Right cardiac atrium (tissue), 5 donors: Measurements from ENCODE around the gene ABLIM2. TPM values are rescaled to one million over a fixed set of nuclear protein-coding genes. Genes with fewer than 3 reads are reported as not detected.

Experiments
- ATAC-seq, 2 donors: fragments of 200-7000 bp; cut with Tn5 transposase; one replicate each; pipeline versions ENCODE4 v1.8.0 to v1.9.1; 2020; ENCODE audit warnings: moderate library complexity in 2 of 2, mild to moderate bottlenecking in 1 of 2
- DNase-seq, 3 donors: peaks; one replicate each; pipeline ENCODE4 v3.0.0-alpha.2; 2020
- H3K27ac ChIP-seq: one replicate; pipeline ENCODE4 v1.5.1; 2013; ENCODE audit warnings: mild to moderate bottlenecking, low read length, control low read depth, moderate library complexity
- H3K27me3 ChIP-seq: one replicate; pipeline ENCODE4 v1.6.1; 2013; ENCODE audit not compliant: control insufficient read depth, insufficient read depth
- H3K4me1 ChIP-seq: one replicate; pipeline ENCODE4 v1.6.1; 2013; ENCODE audit warnings: low read length; ENCODE audit not compliant: control insufficient read depth, insufficient read depth
- H3K4me3 ChIP-seq: one replicate; pipeline ENCODE4 v1.5.1; 2013; ENCODE audit warnings: low read length, control low read depth
- H3K9me3 ChIP-seq: one replicate; pipeline ENCODE4 v1.6.1; 2013; ENCODE audit warnings: low read length; ENCODE audit not compliant: control insufficient read depth
- WGBS: extraction: QIAGEN DNeasy Blood & Tissue Kit; methylation state at CpG from one replicate; pipeline ENCODE4 v1.1.7; 2013; 5-methylcytosine and 5-hydroxymethylcytosine counted together
- intact Hi-C, 4 donors: fragments of 100-400 bp; cut with DNase I; formaldehyde crosslinking; loops; one replicate each; pipeline versions ENCODE4 v1.11.0 to v1.14.0; 2022 to 2023
- polyA plus RNA-seq: library from polyadenylated mRNA; stranded (reverse); fragments of 200-250 nt; gene quantifications from one replicate; pipeline ENCODE4 v1.2.3, GENCODE V29; 2013
- total RNA-seq, 4 donors: library from RNA; stranded (reverse); fragmentation: NEBNext Ultra II Directional; extraction: Animal tissue kit (Norgen Biotek cat#: 25700); gene quantifications; one replicate each; pipeline ENCODE4 v1.2.1, GENCODE V29; 2021
- donor health status: healthy with polysubstance abuse.
- donor health status: DM: no; HTN: yes; CAD: no.
- donor health status: DM: no; HTN: no; CAD: no.
- donor health status: DM: no; HTN: yes; CAD: no; lungs with severe emphysema.
- donor health status: DM: yes; HTN: yes; CAD: no.

The ABLIM2 gene
- total and polyA plus RNA-seq, 5 donors, result 4.2 to 17.4 (median 8.9) TPM

DNA sequence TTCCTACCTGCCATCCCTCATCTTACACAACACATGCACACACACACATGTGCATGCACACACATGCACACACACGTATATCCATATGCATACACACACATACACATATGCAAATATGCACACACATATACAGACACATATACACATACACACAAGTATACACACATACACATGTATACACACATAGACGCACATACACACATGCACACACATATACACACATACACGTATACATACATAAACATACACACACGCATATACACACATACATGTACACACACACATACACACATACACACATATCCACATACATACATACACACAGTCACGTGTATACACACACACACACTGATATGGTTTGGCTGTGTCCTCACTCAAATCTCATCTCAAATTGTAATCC is 182.0 kb downstream of the ABLIM2 start:
- ATAC-seq (no peak), DNase-seq (no peak)
- WGBS, result 95% methylated on average over 5 of the region's 5 CpGs
- peaks cover 6% of the 10 kb centered on the region for H3K4me1 ChIP-seq
- H3K27me3 ChIP-seq, result no peaks in the 10 kb centered on the region
- H3K4me3 ChIP-seq, result no peak overlapping the region
- intact Hi-C loops, result no loop called here
- H3K9me3 ChIP-seq, result no peaks in the 10 kb centered on the region
- no peak overlapping the region for H3K27ac ChIP-seq

DNA sequence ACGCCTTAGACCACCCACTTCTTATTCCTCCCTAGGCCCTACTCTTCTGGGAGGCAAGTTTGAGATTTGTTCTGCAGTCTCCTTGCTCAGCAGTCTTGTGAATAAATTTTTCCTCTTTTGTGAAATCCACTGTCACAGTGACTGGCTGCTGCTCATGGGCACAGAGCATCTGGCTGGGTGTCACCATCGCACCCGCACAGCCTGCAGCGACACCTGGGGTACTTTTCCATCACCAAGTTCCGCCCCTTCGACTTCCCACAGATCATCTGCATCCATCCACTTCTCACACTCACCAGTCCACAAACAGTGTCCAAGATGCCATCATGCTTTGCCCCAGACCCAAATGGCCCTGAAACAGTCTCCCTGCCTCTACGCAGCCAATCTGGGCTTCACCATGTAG is 182.6 kb downstream of the ABLIM2 start:
- intact Hi-C loops, result no loop called here
- DNase-seq (no peak), ATAC-seq (no peak)
- no peaks in the 10 kb centered on the region for H3K9me3 ChIP-seq
- peaks cover 6% of the 10 kb centered on the region for H3K4me1 ChIP-seq
- WGBS, result 95% methylated on average over 7 of the region's 7 CpGs
- no peak overlapping the region for H3K4me3 ChIP-seq
- no peak overlapping the region for H3K27ac ChIP-seq
- H3K27me3 ChIP-seq, result no peaks in the 10 kb centered on the region

DNA sequence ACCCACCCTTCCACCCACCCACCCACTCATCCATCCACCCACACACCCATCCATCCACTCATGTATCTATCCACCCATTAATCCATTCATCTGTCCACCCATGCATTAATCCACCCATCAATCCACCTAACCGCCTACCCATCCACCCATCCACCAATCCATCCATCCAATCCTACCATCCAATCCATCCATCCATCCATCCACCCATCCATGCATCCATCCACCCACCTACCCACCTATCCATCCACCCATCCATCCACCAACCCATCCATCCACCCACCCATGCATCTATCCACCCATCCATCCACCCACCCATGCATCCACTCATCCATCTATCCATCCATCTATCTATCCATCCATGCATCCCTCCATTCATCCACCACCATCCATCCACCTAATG is 184.2 kb downstream of the ABLIM2 start:
- no peak overlapping the region for H3K27ac ChIP-seq
- DNase-seq, result no peak
- no peaks in the 10 kb centered on the region for H3K9me3 ChIP-seq
- H3K27me3 ChIP-seq, result no peaks in the 10 kb centered on the region
- H3K4me1 ChIP-seq, result peaks cover 10% of the 10 kb centered on the region
- WGBS, result 100% methylated on average over 1 of the region's 1 CpG
- no peak overlapping the region for H3K4me3 ChIP-seq
- intact Hi-C loops, result no loop called here
- ATAC-seq, result no peak

DNA sequence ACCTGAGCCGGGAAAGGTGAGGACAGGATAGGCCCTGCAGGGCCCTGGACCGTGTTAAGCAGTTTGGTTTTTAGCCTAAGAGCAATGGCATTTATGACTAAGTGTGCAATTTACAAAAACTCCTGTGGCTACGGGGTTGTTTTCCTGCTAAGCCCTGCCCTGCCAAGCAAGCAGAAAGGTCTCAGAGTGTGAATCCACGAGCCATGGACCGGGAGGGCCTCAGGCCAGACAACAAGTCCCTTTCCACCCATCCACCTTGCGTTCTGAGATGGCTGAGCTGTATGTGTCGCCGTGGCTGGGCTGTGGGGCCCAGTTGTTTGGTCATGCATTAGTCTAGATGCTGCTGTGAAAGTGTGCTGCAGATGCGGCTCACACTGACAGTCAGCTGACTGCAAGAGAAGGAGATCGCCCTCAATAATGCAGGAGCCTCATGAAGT is 185.1 kb downstream of the ABLIM2 start:
- WGBS, result 73% methylated on average over 10 of the region's 10 CpGs
- Histone ChIP-seq H3K27ac (no peak overlapping the region), H3K4me1 (peaks cover 6% of the 10 kb centered on the region), H3K27me3 (no peaks in the 10 kb centered on the region), H3K9me3 (no peaks in the 10 kb centered on the region), H3K4me3 (no peak overlapping the region)
- intact Hi-C loops, result no loop called here
- ATAC-seq (no peak), DNase-seq (no peak)

DNA sequence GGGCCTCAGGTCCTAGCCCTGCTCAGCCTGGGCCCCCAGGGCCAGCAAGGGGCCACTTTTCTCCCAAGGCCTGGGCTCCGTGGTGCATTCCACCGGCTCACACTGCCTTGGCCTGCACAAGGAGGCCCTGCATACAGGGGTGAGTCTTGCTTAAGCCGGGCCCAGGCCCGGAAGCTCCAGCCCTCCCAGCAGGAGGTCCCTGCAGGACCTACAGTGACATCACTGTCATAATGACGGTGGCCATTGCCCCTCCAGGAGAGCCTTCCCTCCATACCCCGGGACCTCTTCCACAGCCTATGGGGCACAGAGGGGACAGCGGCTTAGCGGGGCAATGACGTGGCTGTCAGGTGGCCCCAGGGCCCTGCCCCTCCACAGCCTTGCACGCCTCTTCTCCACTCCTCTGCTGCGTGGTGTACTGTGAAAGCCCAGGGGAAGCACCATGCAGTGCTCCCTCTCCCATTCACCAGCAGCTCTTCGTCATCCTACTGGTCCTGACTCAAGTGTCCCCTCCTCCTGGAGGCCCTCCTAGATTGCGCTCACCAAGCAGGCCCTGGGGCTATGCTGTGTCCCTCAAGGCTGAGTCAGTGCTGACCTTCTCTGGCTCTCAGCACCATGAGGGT is 186.6 kb downstream of the ABLIM2 start:
- Histone ChIP-seq H3K9me3 (no peaks in the 10 kb centered on the region), H3K27me3 (no peaks in the 10 kb centered on the region), H3K27ac (no peak overlapping the region), H3K4me1 (peaks cover 15% of the 10 kb centered on the region), H3K4me3 (no peak overlapping the region)
- DNase-seq (peak in 1 of 3 donors; percentile 58), ATAC-seq (no peak)
- intact Hi-C loops, result no loop called here
- WGBS, result 91% methylated on average over 13 of the region's 13 CpGs

DNA sequence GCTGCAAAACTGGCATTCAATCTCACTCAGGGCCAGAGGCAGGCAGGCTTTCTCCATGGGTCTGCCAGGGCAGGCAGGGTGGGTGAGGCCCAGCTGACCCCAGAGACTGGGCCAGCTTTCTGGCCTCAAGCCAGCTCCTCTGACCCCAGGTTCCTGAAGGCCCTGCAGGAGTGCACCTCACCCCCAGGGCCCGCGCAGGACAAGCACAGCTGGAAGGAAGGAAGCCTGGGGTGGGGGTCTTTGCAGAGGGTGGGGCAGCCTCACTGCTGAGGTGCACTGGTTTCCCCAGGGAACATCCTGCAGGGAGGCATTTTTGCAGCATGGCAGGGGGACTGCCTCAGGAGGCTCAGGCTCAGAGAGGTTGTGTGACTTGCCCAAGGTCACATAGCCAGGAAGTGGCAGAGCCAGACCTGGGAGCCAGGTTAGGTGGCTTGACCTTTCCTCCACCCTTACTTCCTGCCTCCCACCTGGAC is 187.4 kb downstream of the ABLIM2 start:
- intact Hi-C loops, result no loop called here
- ATAC-seq (no peak), DNase-seq (peak in 1 of 3 donors; percentile 66)
- Histone ChIP-seq H3K27me3 (no peaks in the 10 kb centered on the region), H3K4me3 (no peak overlapping the region), H3K27ac (no peak overlapping the region), H3K4me1 (peaks cover 15% of the 10 kb centered on the region), H3K9me3 (no peaks in the 10 kb centered on the region)
- 65% methylated on average over 2 of the region's 2 CpGs for WGBS

DNA sequence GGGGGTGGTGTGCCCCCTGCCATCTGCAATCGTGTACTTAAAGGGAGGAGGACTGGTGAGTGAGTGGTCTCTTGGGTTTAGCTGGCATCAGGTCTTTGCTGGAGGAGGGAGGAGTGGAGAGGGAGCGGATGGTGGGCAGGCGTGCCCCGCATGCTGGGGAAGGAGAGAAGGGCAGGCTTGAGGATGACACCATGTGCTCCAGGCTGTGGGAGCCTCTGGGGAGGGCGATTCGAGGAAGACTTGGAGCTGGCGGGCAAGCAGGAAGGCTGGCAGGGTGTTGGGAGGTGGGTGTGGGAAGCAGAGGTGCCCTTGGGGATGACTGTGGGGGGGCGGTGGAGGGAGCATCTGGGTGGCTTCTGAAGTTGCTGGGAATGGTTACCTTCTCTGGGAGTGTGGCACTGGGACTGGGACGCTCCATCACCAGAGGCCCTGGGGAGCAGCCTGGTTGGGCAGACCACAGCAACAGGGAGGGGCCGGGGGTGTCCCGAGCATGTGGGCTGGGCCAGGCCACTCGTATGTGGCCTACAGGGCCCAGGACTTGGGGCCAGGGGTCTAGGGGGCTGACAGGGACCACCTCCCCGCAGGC is 188.2 kb downstream of the ABLIM2 start:
- peaks cover 15% of the 10 kb centered on the region for H3K4me1 ChIP-seq
- peak in 1 of 3 donors; percentile 70 for DNase-seq
- H3K27me3 ChIP-seq, result no peaks in the 10 kb centered on the region
- peak; percentile 2 to 9 for ATAC-seq
- WGBS, result 70% methylated on average over 13 of the region's 13 CpGs
- intact Hi-C loops, result no loop called here
- no peak overlapping the region for H3K4me3 ChIP-seq
- no peaks in the 10 kb centered on the region for H3K9me3 ChIP-seq
- peak overlapping the region; percentile 25 for H3K27ac ChIP-seq

DNA sequence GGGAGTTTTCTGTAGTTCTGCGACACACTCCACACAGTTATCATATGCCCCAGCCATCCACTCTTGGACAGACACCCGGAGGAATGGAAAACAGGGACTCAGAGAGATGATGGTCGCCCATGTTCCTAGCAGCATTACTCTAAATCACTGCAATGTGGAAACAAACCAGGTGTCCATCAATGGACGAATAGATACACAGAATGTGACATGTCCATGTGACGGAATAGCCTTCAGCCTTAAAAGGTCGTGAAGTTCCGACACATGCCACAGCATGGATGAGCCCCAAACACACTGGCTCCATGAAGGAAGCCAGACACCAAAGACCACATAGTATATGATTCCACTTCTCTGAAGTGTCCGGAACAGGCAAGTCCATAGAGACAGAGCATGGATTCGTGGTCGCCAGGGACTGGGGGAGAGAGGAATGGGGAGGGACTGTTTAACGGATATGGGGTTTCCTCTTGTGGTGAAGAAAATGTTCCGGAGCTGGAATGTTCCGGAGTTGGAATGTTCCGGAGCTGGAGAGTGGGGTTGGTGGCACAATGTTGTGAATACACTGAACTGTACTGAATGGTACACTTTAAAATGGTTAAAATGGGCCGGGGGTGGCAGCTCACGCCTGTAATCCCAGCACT is 190.2 kb downstream of the ABLIM2 start:
- Histone ChIP-seq H3K27me3 (no peaks in the 10 kb centered on the region), H3K27ac (no peak overlapping the region), H3K4me3 (no peak overlapping the region), H3K4me1 (peaks cover 15% of the 10 kb centered on the region), H3K9me3 (no peaks in the 10 kb centered on the region)
- DNase-seq (peak in 1 of 3 donors; percentile 26), ATAC-seq (peak; percentile 2 to 43)
- intact Hi-C loops, result no loop called here
- WGBS, result 53% methylated on average over 16 of the region's 16 CpGs

DNA sequence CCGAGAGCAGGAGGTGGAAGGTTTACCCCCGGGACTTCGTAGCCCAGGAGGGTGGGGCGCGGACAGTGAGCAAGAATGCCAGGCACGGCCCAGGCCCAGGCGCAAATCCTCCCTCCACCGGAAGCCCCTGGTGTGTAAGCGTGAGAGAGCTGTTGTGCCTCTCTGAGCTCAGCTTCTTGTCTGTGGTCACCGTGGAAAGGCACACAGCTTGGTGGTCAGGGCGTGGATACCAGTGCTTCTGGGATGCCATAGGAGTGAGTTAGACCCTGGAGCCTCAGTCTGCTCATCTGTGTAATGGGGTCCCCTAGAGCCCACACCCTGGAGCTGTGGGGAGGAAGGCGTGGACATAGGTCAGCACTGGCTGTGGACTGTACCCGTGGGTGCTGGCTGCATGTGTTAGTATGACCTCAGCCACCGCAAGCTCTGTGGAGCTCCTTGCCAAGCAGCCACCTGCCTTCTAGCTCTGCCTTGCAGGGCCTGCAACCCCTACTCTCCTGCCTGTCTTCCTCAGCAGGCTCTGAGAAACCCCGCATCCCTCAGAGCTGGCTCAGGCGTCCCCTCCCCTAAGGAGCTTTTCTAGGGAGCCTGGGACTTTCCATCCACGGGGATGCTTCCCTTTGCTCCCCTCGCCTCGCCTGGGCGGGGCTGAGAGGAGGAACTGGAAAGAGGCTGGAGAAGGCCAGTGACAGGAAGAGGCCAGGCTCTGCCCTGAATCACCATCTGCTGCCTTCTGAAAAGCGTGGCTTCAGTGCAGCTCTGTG is 190.9 kb downstream of the ABLIM2 start:
- ATAC-seq, result peak; percentile 7 to 10
- WGBS, result 67% methylated on average over 21 of the region's 21 CpGs
- H3K27ac ChIP-seq, result no peak overlapping the region

DNA sequence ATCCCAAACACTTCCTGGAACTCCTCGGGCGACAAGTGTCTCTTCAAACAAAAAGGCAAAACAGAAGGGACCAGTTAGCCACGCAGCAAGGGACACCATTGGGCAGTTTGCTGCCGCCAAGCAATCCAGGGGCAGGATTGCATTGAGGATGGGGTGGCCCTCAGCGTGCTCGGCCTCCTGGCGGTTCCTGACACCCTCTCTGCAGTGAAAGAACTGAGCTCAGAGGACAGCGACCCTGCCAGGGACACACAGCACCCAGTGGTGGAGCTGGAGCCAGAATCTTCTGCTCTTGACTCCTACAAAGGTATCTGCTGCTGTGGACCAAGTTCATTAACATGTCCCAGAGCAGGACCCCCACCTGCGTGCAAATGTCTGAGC is 191.6 kb downstream of the ABLIM2 start:
- Histone ChIP-seq H3K27me3 (no peaks in the 10 kb centered on the region), H3K4me1 (peaks cover 15% of the 10 kb centered on the region), H3K4me3 (no peak overlapping the region), H3K9me3 (no peaks in the 10 kb centered on the region), H3K27ac (no peak overlapping the region)
- DNase-seq, result peak in 1 of 3 donors; percentile 41
- WGBS, result 89% methylated on average over 9 of the region's 9 CpGs
- ATAC-seq, result no peak
- intact Hi-C loops, result no loop called here

More for the DNA sequence above, 190.9 kb downstream of the ABLIM2 start:
- H3K4me1 ChIP-seq, result peaks cover 15% of the 10 kb centered on the region
- DNase-seq, result peak in 2 of 3 donors; percentile 58 to 70
- no peak overlapping the region for H3K4me3 ChIP-seq
- H3K9me3 ChIP-seq, result no peaks in the 10 kb centered on the region
- no peaks in the 10 kb centered on the region for H3K27me3 ChIP-seq
- intact Hi-C loops, result no loop called here
